HepG2 (cell line): ENCODE data around the gene CYBC1. TPM values are rescaled to one million over a fixed set of nuclear protein-coding genes. Genes with fewer than 3 reads are reported as not detected.

ENCODE experiments used
- AFF4 ChIP-seq: sonication (generic); formaldehyde crosslinking; IDR thresholded peaks from 2 replicates; pipeline ENCODE4 v1.4.0; 2020; ENCODE audit warnings: missing genetic modification reagents
- DNMT3B ChIP-seq: conservative IDR thresholded peaks from 2 replicates; pipeline ENCODE4 v1.6.1; 2016; ENCODE audit warnings: missing biosample characterization, control low read depth
- HOXA7 ChIP-seq: sonication (generic); formaldehyde crosslinking; IDR thresholded peaks from 2 replicates; pipeline ENCODE4 v1.8.1; 2022; ENCODE audit warnings: mild to moderate bottlenecking, missing genetic modification reagents, moderate library complexity
- IKZF5 ChIP-seq: IDR thresholded peaks from 2 replicates; pipeline ENCODE4 v1.6.1; 2018; ENCODE audit warnings: missing genetic modification reagents, mild to moderate bottlenecking, missing compliant biosample characterization
- JUN ChIP-seq: sonication (generic); formaldehyde crosslinking; IDR thresholded peaks from 2 replicates; pipeline ENCODE4 v1.4.0; 2020; ENCODE audit warnings: mild to moderate bottlenecking, missing genetic modification reagents
- KAT2B ChIP-seq: fragments of 150-350 bp; IDR thresholded peaks from 2 replicates; pipeline ENCODE4 v1.6.1; 2014; ENCODE audit warnings: low read depth, low read length, borderline replicate concordance
- KDM4B ChIP-seq: sonication (generic); formaldehyde crosslinking; IDR thresholded peaks from 2 replicates; pipeline ENCODE4 v1.4.0; 2020; ENCODE audit warnings: missing genetic modification reagents
- MBD4 ChIP-seq: IDR thresholded peaks from 2 replicates; pipeline ENCODE4 v1.6.1; 2012; ENCODE audit warnings: low read length, inconsistent platforms, borderline replicate concordance
- NFKBIZ ChIP-seq: IDR thresholded peaks from 2 replicates; pipeline ENCODE4 v1.6.1; 2018; ENCODE audit warnings: missing genetic modification reagents, missing compliant biosample characterization
- NR2F6 ChIP-seq, 2 experiments: IDR thresholded peaks; 2 replicates each; pipeline ENCODE4 v1.6.1; 2016; ENCODE audit warnings: antibody characterized with exemption in 1 of 2, mild to moderate bottlenecking in 1 of 2
- PAF1 ChIP-seq: IDR thresholded peaks from 2 replicates; pipeline ENCODE4 v1.6.1; 2016; ENCODE audit warnings: missing genetic modification reagents, missing compliant biosample characterization
- PLRG1 ChIP-seq: fragments of 450-650 bp; conservative IDR thresholded peaks from 2 replicates; pipeline ENCODE4 v1.6.1; 2016
- RNF2 ChIP-seq: fragments of 450-650 bp; conservative IDR thresholded peaks from 2 replicates; pipeline ENCODE4 v1.6.1; 2016; ENCODE audit warnings: low read depth
- SPEN ChIP-seq: sonication (generic); formaldehyde crosslinking; IDR thresholded peaks from 2 replicates; pipeline ENCODE4 v1.5.1; 2020; ENCODE audit warnings: low read depth, mild to moderate bottlenecking, missing genetic modification reagents
- XRCC5 ChIP-seq: fragments of 200-400 bp; formaldehyde crosslinking; optimal IDR thresholded peaks from 2 replicates; pipeline ENCODE3; 2017; ENCODE audit warnings: mild to moderate bottlenecking, low read length
- YY1 ChIP-seq: IDR thresholded peaks from 2 replicates; pipeline ENCODE4 v1.6.1; 2011; ENCODE audit warnings: low read length, low read depth, moderate library complexity, mild to moderate bottlenecking; ENCODE audit not compliant: insufficient read depth, insufficient replicate concordance
- ZBTB7A ChIP-seq: sonication (generic); formaldehyde crosslinking; IDR thresholded peaks from 2 replicates; pipeline ENCODE4 v1.8.0; 2022; ENCODE audit warnings: mild to moderate bottlenecking, missing genetic modification reagents
- ZNF138 ChIP-seq: sonication (generic); formaldehyde crosslinking; IDR thresholded peaks from 2 replicates; pipeline ENCODE4 v1.5.0; 2020; ENCODE audit warnings: mild to moderate bottlenecking, low read depth, missing genetic modification reagents
- ZNF3 ChIP-seq: IDR thresholded peaks from 2 replicates; pipeline ENCODE4 v1.7.0; 2017; ENCODE audit warnings: inconsistent platforms
- ZNF451 ChIP-seq: sonication (generic); formaldehyde crosslinking; IDR thresholded peaks from 2 replicates; pipeline ENCODE4 v1.5.0; 2020; ENCODE audit warnings: mild to moderate bottlenecking, missing genetic modification reagents
- ZNF570 ChIP-seq: sonication (generic); formaldehyde crosslinking; IDR thresholded peaks from 2 replicates; pipeline ENCODE4 v1.4.0; 2020; ENCODE audit warnings: mild to moderate bottlenecking, missing genetic modification reagents, borderline replicate concordance
- ZNF576 ChIP-seq: sonication (generic); formaldehyde crosslinking; IDR thresholded peaks from 2 replicates; pipeline ENCODE4 v1.4.0; 2020; ENCODE audit warnings: mild to moderate bottlenecking, missing genetic modification reagents
- ZNF841 ChIP-seq: sonication (generic); formaldehyde crosslinking; IDR thresholded peaks from 2 replicates; pipeline ENCODE4 v1.8.1; 2023; ENCODE audit warnings: missing genetic modification reagents, borderline replicate concordance
- ZSCAN25 ChIP-seq: sonication (generic); formaldehyde crosslinking; IDR thresholded peaks from 2 replicates; pipeline ENCODE4 v1.8.0; 2022; ENCODE audit warnings: mild to moderate bottlenecking, missing genetic modification reagents
- polyA plus RNA-seq, 8 experiments: library from polyadenylated mRNA; depleted of rRNA in 3 of 8; stranded (reverse) in 7 of 8; unstranded in 1 of 8; fragments of >200 nt; fragmentation: Illumina TruSeq in 4 of 8; extraction: Trizol in 4 of 8; gene quantifications; 2 replicates each; pipeline versions ENCODE4 v1.2.1 to v1.2.3, GENCODE V29; 2011 to 2016; ENCODE audit warnings: low read depth in 4 of 8, missing spikeins in 1 of 8, mixed read lengths in 1 of 8; ENCODE audit not compliant: insufficient read depth in 1 of 8
- total RNA-seq, 5 experiments: library from RNA; depleted of rRNA; stranded (reverse); fragments of >200 nt; fragmentation: Illumina TruSeq; extraction: Trizol; gene quantifications; 2 replicates each; pipeline ENCODE4 v1.2.3, GENCODE V29; 2016; ENCODE audit warnings: low read depth in 1 of 5
- TF ChIP-seq, protein P1 (sequence below): sonication (generic); formaldehyde crosslinking; IDR thresholded peaks from 2 replicates; pipeline ENCODE4 v1.5.1; 2020; ENCODE audit warnings: missing genetic modification reagents, mild to moderate bottlenecking, borderline replicate concordance
- TF ChIP-seq, protein P2 (sequence below): conservative IDR thresholded peaks from 2 replicates; pipeline ENCODE4 v1.6.1; 2018; ENCODE audit warnings: missing genetic modification reagents

The CYBC1 gene
- total and polyA plus RNA-seq, 2 of the 13 experiments (the other 11 are each of a cell fraction or from before 2014, with no cell fraction given) = 43.4 to 44.1 TPM

DNA sequence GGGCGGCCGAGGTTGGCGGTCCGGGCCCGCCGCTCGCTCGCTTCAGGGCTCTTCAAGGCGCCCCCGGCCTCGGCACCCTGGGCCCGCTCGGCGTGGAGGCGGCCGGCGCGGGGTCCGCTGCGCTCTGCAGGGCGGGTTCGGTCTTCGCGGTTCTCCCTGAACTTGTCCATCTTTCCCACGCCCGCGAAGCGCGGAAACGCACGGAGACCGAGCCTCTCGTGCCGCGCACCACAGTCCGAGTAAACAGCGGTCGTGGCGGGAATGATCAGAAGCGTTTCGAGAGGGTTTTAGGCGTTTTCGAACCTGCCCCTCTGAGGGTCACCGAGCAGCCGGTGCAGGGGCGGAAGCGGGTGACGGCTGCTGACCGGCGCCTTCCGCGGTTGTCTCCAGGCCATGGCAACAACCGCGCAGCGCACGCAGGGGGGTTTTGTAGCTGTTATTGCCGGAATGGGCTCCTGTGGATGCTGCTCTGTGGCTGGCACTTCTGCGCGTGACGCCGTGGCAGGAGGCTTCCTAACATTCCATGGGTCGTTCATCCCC, 8.4 kb upstream of the CYBC1 start (continued):
- TF ChIP-seq, protein P1, sequence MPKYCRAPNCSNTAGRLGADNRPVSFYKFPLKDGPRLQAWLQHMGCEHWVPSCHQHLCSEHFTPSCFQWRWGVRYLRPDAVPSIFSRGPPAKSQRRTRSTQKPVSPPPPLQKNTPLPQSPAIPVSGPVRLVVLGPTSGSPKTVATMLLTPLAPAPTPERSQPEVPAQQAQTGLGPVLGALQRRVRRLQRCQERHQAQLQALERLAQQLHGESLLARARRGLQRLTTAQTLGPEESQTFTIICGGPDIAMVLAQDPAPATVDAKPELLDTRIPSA (CRISPR knock-in tag) = no peak; the same call in 1 of the 2 replicates
- TF ChIP-seq PAF1 (CRISPR knock-in tag) (no peak), KDM4B (CRISPR knock-in tag) (no peak), ZNF451 (CRISPR knock-in tag) (no peak), ZNF576 (no peak), MBD4 (no peak), ZNF841 (CRISPR knock-in tag) (no peak; the same call in 1 of the 2 replicates), NFKBIZ (CRISPR knock-in tag) (no peak), KAT2B (no peak), ZSCAN25 (CRISPR knock-in tag) (no peak), ZNF570 (CRISPR knock-in tag) (no peak), ZNF138 (CRISPR knock-in tag) (0 out of 2 replicates have a peak, but pooled peaks have one; percentile 46), YY1 (no peak), IKZF5 (CRISPR knock-in tag) (no peak), SPEN (no peak), JUN (no peak), HOXA7 (CRISPR knock-in tag) (no peak), ZBTB7A (CRISPR knock-in tag) (no peak), ZNF3 (CRISPR knock-in tag) (no peak), PLRG1 (no peak), RNF2 (0 out of 2 replicates have a peak, but pooled peaks have one; percentile 28), NR2F6 (IDR thresholded peaks at IDR 0.05) (no peak), NR2F6 (CRISPR knock-in tag; IDR thresholded peaks at IDR 0.05) (no peak), AFF4 (no peak), XRCC5 (no peak), DNMT3B (CRISPR knock-in tag) (no peak)
- TF ChIP-seq, protein P2, sequence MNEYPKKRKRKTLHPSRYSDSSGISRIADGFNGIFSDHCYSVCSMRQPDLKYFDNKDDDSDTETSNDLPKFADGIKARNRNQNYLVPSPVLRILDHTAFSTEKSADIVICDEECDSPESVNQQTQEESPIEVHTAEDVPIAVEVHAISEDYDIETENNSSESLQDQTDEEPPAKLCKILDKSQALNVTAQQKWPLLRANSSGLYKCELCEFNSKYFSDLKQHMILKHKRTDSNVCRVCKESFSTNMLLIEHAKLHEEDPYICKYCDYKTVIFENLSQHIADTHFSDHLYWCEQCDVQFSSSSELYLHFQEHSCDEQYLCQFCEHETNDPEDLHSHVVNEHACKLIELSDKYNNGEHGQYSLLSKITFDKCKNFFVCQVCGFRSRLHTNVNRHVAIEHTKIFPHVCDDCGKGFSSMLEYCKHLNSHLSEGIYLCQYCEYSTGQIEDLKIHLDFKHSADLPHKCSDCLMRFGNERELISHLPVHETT = no peak
